ENCODE results near the gene P4HA2. TPM values are rescaled to one million over a fixed set of nuclear protein-coding genes. Genes with fewer than 3 reads are reported as not detected.

P4HA2 gene
- total RNA-seq, 2 donors from 2014 or later, result 60.5 to 65.4 TPM

- H3K9me3 ChIP-seq, result no peaks in the 10 kb centered on the region
- H3K4me3 ChIP-seq, result no peak overlapping the region
Measured at GRCh38 chr5:132272311-132273210, 44.9 kb upstream of the P4HA2 start.

GRCh38 chr5:132271251-132272246, 43.9 kb upstream of the P4HA2 start:
- H3K27me3 ChIP-seq, result no peaks in the 10 kb centered on the region
- no peak for TF ChIP-seq CTCF (IDR thresholded peaks at IDR 0.05)
- DNase-seq (ENCODE audit: low spot score), result peak; percentile 57
- H3K4me3 ChIP-seq, result no peak overlapping the region
- peaks cover 15% of the 10 kb centered on the region for H3K36me3 ChIP-seq
- peaks cover 0 to 7% of the 10 kb centered on the region in 2 donors for H3K4me1 ChIP-seq
- no peaks in the 10 kb centered on the region for H3K9me3 ChIP-seq
- H3K27ac ChIP-seq, result no peak overlapping the region

More at GRCh38 chr5:132272311-132273210, 44.9 kb upstream of the P4HA2 start:
- no peak for DNase-seq (ENCODE audit: low spot score)
- Histone ChIP-seq H3K4me1 (peaks cover 0 to 7% of the 10 kb centered on the region in 2 donors), H3K36me3 (peaks cover 8% of the 10 kb centered on the region), H3K27me3 (no peaks in the 10 kb centered on the region), H3K27ac (no peak overlapping the region)
- peak; percentile 74 to 89 for TF ChIP-seq CTCF (IDR thresholded peaks at IDR 0.05)

GRCh38 chr5:132270706-132271105, 43.1 kb upstream of the P4HA2 start:
- no peak overlapping the region for H3K27ac ChIP-seq
- H3K36me3 ChIP-seq, result peaks cover 15% of the 10 kb centered on the region
- DNase-seq (ENCODE audit: low spot score), result peak; percentile 55
- no peaks in the 10 kb centered on the region for H3K9me3 ChIP-seq
- H3K4me1 ChIP-seq, result peaks cover 0 to 13% of the 10 kb centered on the region in 2 donors
- no peaks in the 10 kb centered on the region for H3K27me3 ChIP-seq
- H3K4me3 ChIP-seq, result no peak overlapping the region
- no peak for TF ChIP-seq CTCF (IDR thresholded peaks at IDR 0.05)

GRCh38 chr5:132270335-132270665, 42.6 kb upstream of the P4HA2 start:
- H3K36me3 ChIP-seq, result peaks cover 15% of the 10 kb centered on the region
- no peak for TF ChIP-seq CTCF (IDR thresholded peaks at IDR 0.05)
- H3K9me3 ChIP-seq, result no peaks in the 10 kb centered on the region
- peaks cover 0 to 18% of the 10 kb centered on the region in 2 donors for H3K4me1 ChIP-seq
- H3K27me3 ChIP-seq, result no peaks in the 10 kb centered on the region
- DNase-seq (ENCODE audit: low spot score), result no peak
- no peak overlapping the region for H3K27ac ChIP-seq
- no peak overlapping the region for H3K4me3 ChIP-seq

- Histone ChIP-seq H3K9me3 (no peaks in the 10 kb centered on the region), H3K27me3 (no peaks in the 10 kb centered on the region), H3K4me3 (no peak overlapping the region), H3K36me3 (peaks cover 15% of the 10 kb centered on the region), H3K4me1 (peaks cover 0 to 23% of the 10 kb centered on the region in 2 donors), H3K27ac (no peak overlapping the region)
- no peak for TF ChIP-seq CTCF (IDR thresholded peaks at IDR 0.05)
- peak; percentile 43 for DNase-seq (ENCODE audit: low spot score)
Measured at GRCh38 chr5:132269635-132270334, 42.1 kb upstream of the P4HA2 start.
